RPMI7951 (cell line): ENCODE measurements around the gene CHRM5. TPM values are rescaled to one million over a fixed set of nuclear protein-coding genes. Genes with fewer than 3 reads are reported as not detected.

Experiments used
- DNase-seq: peaks from one replicate; pipeline ENCODE4 v3.0.0-alpha.2; 2012; ENCODE audit warnings: low read depth
- total RNA-seq: library from RNA; depleted of rRNA; stranded (reverse); fragments of >200 nt; shearing (Covaris generic); gene quantifications from 2 replicates; pipeline ENCODE4 v1.2.3, GENCODE V29; 2014; rRNA removed

The CHRM5 gene, protein sequence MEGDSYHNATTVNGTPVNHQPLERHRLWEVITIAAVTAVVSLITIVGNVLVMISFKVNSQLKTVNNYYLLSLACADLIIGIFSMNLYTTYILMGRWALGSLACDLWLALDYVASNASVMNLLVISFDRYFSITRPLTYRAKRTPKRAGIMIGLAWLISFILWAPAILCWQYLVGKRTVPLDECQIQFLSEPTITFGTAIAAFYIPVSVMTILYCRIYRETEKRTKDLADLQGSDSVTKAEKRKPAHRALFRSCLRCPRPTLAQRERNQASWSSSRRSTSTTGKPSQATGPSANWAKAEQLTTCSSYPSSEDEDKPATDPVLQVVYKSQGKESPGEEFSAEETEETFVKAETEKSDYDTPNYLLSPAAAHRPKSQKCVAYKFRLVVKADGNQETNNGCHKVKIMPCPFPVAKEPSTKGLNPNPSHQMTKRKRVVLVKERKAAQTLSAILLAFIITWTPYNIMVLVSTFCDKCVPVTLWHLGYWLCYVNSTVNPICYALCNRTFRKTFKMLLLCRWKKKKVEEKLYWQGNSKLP
- not detected in 2 replicates for total RNA-seq

DNA sequence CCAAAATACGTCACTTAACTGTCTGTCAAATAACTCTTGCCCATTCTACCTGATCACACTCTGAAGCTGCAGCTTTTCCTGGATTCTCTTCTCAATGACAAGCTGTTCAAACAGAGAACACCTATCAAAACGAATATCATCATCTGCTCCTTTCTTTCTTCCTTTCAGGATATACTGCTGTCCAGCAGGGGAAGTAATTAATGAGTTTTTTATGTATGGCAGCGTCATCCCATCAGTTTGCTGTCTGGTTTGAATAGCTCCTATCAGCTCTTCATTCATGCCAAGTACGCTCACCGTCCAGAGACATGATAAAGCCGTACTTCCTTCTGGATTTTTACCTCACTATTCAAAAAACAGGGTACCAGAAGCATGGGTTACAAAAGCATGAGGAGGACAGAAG, at the start of gene CHRM5:
CHRM5 (plus strand) TSS at position 274 of the 400 bp plus-strand sequence. CDS start 94,221 bp downstream, outside the sequence.
- DNase-seq = no peak

DNA sequence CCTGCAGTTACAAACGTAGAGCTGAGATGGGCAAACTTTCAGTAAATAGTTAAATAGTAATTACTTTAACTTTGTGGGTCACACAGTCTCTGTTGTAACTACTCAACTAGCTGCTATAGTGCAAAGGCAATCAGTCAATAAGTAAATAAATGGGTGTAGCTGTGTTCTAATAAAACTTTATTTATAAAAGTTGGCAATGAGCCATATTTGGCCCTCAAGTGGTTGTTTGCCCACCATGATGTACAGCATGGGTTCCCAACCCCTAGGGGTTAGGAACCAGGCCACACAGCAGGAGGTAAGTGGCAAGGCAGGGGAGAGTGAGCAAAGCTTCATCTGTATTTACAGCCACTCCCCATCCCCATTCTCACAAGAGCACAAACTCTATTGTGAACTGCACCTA, 44.9 kb upstream of the CHRM5 start:
- no peak for DNase-seq

DNA sequence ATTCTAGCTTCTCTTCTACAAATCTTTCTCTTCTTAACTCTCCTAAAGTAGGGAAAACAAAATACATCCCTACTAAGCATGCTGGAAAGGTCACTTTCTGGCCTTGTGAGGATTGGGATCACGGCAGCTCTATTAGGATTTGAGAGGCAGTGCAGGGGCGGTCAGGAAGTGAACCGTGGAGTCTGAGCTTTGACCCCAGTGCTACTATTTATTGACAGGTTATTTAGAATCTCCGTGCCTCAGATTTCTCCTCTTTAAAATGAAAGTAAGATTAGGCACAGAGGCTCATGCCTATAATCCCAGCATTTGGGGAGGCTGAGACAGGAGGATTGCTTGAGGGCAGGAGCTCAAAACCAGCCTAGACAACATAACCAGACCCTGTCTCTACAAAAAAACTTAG, 42.0 kb upstream of the CHRM5 start:
- DNase-seq = no peak

DNA sequence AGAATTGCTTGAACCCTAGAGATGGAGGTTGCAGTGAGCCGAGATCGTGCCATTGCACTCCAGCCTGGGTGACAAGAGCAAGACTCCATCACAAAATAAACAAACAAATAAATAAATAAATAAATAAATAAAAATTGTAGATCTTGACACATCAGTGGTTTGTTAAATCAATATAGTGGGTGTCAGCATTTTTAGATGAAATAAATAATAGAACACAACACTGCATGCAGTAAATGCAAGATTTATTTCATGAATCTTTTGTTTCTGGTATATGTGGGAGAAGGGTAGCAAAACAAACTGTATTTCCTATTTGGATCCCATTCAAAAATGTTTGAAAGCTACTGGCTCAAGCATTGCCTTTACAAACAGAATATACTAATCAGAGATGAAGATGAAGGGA, 35.6 kb upstream of the CHRM5 start:
- no peak for DNase-seq

DNA sequence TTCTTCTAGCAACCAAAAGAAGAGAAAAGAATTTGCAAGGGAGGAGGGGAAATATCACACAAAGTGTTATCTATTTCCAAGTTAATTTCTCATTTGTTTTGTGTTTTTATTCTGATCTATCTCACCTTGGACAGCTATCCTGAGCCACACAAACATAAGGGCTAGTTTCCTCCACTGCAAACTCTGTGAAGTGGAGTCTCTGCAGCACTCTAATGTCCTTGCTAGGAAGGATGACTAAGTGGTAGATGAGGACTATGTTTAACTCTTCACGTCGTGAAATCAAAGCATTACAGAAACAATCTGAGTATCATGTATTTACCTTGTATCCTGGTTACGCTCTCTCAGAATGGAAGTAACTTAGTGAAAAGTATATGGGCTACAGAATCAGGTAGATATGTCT, 33.9 kb upstream of the CHRM5 start:
- no peak for DNase-seq

DNA sequence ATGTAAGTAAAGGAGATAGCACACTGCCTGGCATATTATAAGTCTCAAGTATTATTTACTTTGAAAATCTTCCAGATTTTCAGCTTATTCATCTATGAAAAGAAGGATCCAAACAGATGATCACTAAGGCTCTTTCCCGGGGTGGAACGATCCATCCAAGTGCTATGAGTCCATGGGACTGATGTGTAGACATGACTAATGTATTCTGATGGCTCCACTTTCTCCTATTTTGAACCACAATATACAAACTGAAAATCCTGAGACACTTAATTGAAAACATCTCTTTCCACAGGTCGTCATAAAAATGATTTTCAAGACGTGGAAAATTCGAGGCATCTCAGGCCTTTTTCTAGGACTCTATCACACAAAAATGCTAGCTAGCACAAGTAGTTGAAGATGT, 33.4 kb upstream of the CHRM5 start:
- no peak for DNase-seq

DNA sequence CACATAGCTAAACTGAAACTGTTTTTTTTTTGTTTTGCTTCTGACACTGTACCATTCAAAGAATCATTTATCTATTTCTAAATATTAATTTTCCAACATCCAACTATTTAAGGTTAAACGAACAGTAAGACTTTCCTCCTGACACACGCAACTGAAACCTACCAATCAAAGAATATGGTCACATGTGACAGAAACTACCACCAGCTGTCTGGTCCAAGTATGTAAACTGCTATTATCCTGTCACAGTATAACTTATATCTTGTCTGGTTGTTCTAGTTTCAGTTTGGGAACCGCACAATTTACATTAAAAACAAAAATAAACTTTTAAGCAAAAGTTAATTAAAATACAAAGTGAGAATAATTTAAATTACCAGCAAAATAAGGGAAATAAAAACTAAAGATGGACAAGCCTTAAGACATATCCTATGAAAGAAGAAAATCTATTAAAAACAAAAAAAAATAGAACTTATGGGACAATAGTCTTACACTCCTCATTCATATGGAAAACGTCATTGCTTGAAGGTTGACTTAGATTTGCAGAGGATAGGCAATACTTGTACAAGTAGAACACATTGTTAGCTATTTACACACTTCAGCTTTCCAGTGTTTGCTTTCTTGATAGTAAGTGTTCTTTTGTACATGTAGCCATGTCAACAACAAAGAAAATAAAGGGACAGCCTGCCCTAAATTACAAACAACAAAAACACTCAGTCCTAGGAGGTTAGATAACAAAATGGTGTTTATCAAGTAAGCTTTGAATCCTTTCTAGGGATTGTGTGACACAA, 26.8 kb upstream of the CHRM5 start:
- no peak for DNase-seq

DNA sequence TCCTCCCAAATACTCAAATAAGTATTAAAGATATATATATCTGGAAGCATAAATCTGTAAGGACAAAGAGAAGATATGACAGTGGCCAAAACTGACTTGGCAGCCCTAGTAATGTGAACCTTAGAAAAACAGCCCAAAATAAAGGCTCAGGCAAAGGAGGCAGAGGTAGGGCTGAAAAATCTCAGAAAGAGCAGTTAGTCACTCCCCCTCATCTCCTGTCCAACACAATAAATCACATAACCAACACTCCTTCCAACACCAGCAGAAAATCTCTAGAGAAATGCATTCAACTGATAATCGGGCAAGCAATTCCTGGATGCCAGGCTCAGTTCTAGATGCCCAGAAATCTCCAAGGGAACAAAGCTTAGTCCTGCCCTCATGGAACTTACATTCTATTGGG, 22.1 kb upstream of the CHRM5 start:
- DNase-seq = no peak

GRCh38 chr15:33955945-33956344, 12.4 kb upstream of the CHRM5 start:
- DNase-seq = no peak

DNA sequence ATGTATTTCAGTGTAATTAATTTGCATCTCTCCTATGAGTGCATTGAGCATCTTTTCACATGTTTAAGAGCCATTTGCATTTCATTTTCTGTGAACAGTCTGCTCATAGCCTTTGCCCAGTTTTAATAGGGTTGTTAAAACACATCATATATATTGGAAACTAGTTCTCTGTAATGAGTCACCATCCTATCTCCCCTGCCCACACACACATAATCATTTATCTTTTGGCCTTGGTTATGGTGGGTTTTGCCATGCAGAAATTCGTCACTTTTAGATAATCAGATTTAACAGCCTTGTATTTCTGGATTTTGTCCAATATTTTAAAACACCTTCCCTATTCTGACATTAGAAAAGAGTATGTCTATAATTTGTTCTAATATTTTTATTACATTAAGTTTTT, 11.9 kb upstream of the CHRM5 start:
- DNase-seq = no peak

DNA sequence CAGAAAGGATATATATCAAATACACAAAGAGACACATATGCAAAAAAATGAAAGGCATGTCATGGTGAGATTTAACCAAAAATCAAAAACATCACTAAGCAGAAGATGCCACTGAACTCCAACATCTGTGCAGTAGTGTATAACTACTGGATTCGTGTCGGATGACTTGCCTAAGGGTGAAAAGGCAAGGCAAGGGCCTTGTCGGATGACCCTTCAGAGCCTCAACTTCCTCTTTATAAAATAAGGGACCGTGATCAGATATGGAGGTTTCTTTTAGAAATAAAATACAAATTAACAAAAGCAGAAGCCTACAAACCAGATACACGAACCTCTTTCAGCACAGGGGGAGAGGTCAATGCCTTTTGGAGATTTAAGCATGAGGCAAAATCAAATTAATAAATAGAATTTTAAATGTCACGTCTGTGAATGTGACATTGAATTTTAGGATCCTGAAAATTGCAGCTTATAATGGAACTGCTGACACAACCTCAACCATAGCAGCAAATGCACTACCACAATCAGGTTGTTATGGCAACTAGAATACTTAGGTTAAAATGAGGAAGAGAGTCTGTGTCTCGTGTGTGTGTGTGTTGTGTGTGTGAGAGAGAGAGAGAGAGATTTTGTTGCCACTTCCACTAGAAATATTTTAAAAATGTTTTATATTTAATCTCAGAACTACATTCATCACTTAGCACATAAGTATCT, 8.3 kb upstream of the CHRM5 start:
- no peak for DNase-seq

- DNase-seq = no peak
Measured at GRCh38 chr15:33960549-33960935, 7.8 kb upstream of the CHRM5 start.

DNA sequence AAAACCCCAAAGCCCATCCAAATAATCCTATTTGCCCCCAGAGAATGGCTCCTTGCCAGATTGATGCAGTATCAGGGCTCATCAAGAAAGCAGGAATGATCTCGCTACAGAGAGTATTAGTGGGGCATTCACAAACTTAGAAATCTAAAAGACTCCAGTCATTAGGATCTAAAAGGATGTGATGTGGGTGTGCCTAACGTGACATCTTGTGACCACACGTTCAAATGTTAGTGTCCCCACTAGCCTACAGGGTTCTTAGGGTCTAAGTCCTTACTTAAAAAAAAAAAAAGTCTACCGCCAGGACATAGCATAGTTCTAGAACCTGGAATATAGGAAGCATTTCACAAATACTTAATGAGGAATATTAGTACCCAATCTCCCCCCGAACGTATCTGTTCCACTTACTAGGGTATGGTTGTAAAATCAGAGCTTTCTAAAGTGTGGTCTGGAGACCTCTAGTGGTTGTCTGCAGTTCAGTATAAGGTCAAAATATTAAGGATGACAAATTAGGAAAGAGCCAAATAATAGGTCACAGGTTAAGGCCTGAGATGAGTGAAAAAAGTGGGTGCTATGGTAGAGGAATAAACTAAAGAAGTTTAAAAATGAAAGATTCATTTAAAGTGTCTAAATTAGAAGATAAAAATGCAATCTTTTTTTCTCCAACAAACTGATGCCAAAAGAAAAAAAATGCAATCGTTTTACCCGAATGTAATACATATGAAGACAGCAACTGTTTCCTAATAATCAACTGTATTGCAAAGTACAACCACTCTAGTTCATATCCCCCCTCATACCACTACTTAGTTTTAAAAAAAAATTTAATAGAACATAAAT, 4.2 kb upstream of the CHRM5 start:
- DNase-seq = peak; percentile 48

- DNase-seq = no peak
Measured at GRCh38 chr15:33964665-33965040, 3.6 kb upstream of the CHRM5 start.

- no peak for DNase-seq
Measured at GRCh38 chr15:33968821-33969220, 524 bp downstream of the CHRM5 start.

GRCh38 chr15:33971811-33972210, 3.5 kb downstream of the CHRM5 start:
- DNase-seq = no peak

- no peak for DNase-seq
Measured at GRCh38 chr15:33975022-33975565, 6.8 kb downstream of the CHRM5 start.

GRCh38 chr15:33980159-33980558, 11.9 kb downstream of the CHRM5 start:
- DNase-seq = no peak

DNA sequence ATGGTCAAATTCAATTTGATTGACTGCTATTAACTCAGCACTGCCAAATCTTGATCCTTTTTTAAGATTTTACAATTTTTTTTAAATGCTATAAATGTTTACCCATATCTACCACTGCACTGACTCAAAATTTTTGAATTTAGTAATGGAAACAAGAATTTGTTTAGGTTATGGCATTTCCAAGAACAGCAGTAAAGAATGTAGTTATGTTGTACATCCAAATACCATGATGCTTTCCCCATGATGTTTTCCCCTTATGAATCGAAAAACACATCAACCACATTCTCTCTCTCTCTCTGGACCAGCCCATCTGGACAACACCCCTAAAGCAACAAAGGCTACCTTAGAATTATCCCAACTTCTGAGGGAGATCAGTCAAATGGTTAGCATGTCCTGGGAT, 14.2 kb downstream of the CHRM5 start:
- DNase-seq = no peak

DNA sequence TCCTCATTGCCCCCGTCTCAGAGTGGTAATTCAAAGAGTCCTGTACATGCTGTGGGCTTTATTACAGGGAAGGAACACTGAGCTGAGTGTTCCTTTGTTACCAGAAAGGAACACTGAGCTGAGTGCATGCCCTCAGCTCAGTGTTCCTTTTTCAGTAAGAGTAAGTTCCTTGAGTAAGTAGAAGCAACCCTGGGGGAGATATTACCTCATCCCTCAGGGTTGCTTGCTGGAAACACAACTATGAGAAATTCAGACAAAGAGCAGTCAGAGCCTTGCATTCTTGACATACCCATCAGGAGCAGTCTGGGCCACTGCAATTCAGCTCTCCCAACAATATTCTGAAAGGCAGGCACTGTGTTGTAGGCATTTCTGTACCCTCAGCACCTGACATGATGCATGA, 17.0 kb downstream of the CHRM5 start:
- peak; percentile 18 for DNase-seq

- DNase-seq = peak; percentile 22
Measured at GRCh38 chr15:33985751-33986150, 17.5 kb downstream of the CHRM5 start.
